CD4-positive, alpha-beta T cell treated with Interleukin-12 subunit alpha and Interleukin-12 subunit beta, for 1 hour (primary cell): ENCODE measurements around the gene NPR1.

Source experiments
- DNase-seq: peaks from one replicate; pipeline ENCODE4 v3.0.0-alpha.2; 2020

The NPR1 gene

DNA sequence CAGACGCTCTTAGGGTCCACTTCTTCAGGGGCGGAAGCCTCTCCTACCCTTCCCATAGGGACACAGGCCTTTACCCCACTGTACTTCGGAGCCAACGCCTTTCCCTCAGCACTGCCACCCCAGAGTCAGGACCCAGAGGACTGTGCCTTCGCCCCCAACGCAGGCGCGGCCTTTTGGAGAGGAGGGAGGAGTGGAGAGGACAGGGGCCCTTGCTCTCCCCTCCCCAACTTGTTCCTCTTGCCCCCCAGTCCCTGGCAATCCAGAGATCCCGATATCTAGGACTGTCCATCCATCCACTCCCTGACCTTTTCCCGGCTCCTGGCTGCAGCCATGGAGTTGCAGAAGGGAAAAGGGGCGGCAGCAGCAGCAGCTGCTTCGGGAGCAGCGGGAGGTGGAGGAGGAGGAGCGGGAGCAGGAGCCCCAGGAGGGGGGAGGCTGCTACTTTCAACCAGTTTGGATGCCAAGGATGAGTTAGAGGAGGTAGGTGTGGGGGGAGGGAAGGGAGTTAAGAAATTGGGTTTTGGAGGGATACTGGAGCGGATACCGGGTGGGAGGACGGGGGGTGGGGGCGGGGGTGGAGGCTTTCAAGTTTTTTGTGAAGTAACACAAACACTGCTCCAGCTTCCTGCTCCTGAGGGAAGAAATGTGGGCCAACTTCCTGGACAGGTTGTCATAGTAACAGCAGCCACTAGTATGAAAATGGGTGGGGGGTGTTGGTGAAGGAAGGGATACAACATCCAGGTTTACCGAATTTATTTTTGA, 50.0 kb downstream of the NPR1 start:
- peak; percentile 20 for DNase-seq

DNA sequence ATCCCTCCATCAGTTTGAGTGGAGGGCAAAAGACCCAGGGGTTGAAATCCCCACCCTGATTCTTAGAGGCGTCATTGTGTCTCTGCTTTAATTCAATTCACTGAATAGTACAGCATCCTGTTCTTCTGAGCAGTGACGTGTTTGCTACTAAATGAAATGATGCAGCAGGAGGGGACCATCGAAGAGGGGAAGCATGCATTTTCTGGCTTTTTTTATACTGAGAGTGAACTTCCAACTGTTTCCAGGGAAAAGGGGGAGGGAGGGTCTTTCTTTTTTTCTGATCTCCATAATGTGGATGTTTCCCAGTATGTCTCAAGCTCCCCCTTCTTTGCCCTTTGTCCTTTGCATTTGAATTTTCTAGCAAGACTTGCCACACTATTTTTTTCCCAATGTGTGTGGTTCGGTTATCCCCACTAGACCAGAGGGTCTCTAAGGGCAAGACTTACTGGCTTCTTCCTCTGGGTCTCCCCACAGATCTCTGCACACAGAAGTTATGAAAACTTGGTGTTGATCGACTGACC, 52.0 kb downstream of the NPR1 start:
- no peak for DNase-seq

DNA sequence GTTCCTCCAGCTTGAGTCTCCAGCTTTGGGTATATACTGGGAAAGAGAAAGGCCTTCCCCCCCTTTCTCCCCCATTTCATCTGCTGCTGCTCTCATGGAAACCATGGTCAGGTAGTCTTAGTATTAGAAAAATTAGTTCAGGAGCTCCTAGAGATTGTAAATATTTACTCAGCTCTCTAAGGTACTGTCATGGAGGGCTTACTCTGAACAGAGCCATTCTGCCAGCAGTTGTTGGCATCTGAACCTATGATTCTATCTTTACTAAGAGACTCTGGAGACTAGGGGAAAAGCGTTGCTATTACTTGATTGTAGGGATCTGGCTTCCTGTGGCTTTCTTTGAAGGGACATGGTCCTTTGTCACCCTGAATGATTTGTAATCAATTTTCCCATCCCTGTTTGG, 55.5 kb downstream of the NPR1 start:
- no peak for DNase-seq

DNA sequence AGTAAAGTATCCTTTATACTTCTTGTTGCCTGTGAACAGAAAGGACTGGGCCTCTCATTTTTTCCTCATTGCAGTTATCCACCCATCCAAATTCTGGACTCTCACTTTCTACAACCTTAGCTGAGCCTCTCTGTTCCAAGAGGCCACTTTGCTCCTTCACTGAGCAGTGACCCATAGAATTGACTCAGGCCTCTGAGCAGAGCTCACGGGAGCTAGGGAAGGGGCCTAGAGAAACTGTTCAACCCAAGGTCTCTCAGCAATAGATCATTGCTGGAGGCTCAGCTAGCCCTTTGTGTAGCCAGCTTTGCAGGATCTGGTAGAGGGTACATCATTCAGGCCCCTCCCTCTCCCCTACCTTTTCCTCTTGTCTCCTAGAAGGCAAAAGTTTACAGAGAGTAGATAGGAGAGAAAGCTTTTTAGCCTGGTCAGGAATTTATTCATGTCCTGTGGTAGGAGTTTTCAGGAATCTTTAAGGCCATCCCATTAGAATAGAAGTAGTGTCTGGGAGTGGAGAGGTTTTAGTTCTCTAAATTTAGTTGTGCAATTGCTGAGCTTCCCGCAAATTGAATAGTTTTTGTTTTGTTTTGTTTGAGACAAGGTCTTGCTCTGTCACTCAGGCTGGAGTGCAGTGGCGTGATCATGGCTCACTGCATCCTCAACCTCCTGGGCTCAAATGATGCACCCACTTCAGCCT, 56.1 kb downstream of the NPR1 start:
- no peak for DNase-seq

DNA sequence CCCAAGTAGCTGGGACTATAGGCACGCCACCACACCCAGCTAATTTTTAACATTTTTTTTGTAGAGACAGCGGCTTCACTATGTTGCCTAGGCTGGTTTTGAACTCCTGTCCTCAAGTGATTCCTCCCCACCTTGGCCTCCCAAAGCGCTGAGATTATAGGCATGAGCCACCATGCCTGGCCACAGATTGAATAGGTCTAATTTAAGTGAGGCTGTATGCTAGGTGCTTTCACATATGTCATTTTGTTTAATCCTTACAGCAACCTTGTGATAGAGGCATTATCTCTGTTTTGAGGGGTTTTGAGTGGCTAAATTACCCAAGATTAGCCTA, 56.6 kb downstream of the NPR1 start:
- no peak for DNase-seq

DNA sequence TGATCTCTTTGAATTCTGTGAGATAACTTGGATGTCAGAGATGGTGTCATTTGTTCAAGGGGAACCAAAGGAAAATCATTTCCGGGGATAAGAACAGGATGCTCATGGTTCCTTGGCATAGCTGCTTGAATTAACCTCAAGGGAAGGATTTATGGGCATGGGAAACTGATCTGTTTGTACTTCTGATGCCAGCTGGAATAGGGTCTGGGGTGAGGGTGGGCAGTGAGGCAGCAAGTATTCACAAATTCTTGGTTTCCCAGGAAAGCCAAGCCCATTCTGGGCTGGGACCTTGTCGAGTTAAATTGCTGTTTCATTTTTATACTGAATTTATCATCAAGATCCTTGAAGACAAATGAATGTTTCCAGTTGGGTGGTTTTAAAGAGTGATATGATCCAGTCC, 63.5 kb downstream of the NPR1 start:
- no peak for DNase-seq

DNA sequence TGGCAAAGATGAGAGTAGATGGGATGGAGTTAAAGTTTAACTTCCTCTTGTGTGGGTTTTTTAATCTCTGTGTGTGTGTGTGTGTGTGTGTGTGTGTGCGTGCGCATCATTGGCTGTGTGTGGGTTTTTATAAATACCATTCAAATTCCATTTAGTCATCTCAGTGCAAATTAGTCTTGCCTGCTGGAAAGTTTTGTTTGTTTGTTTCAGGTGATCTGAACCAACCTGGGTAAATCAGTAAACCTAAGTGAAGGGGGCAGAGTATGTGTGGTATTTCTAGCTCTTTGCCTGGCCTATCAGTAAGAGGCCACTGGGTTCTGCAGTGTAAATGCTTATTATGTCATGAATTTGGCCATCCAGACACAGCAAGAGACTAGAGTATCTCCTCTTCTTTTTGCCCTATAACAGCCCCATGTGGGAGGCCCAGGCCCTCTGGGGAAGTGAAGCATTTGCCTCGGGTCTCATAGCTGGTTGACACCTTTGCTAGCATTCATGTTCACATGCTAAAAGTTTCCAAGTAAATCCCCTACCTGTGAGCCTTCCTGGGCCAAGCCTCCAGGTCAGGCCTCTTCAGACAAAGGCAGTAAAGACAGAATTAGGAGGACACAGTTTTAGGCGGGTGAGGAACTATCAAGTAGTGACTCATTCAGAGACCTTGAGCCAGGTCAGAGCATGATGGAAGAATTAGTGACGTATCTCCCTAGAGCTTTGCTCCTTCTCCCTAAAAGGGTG, 64.1 kb downstream of the NPR1 start:
- DNase-seq = no peak
